HG03432 (cell line): ENCODE results near the gene CCNB1IP1.
"Not testable (repeated sequence)": the region's sequence is repeated elsewhere in the genome, so short reads cannot be mapped to it uniquely, and the experiment has no call there.

ENCODE experiments used
- ATAC-seq: cut with Tn5 transposase; IDR thresholded peaks from one replicate; pipeline ENCODE4 v1.9.1; 2021; ENCODE audit warnings: mild to moderate bottlenecking, moderate library complexity; ENCODE audit not compliant: unreplicated experiment

Gene CCNB1IP1

DNA sequence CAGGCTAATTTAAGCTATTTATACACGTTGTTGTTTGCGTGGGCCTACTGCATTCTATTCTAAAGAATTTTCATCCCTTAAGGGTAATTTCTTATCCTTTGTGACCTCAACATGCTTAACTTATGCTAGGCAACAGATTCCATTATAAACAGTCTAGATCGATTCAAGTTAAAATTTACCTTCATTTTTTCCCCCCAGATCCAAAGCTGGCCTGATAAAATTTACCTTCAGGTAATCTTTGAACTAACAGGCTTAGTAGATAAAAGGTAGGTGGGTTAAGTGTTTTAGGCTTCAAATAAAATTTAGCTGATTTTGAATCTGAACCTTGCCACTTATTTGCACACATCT is 389 bp upstream of the CCNB1IP1 start:
- ATAC-seq = no peak

GRCh38 chr14:20332431-20332787 is 670 bp downstream of the CCNB1IP1 start:
- no peak for ATAC-seq

- ATAC-seq = no peak
Measured at GRCh38 chr14:20331053-20331613, 1.9 kb downstream of the CCNB1IP1 start.

- ATAC-seq = no peak
Measured at GRCh38 chr14:20329355-20329754, 3.7 kb downstream of the CCNB1IP1 start.

GRCh38 chr14:20328705-20329104 is 4.4 kb downstream of the CCNB1IP1 start:
- ATAC-seq = no peak

- ATAC-seq = peak; percentile 65
Measured at GRCh38 chr14:20327005-20327869, 5.8 kb downstream of the CCNB1IP1 start.

DNA sequence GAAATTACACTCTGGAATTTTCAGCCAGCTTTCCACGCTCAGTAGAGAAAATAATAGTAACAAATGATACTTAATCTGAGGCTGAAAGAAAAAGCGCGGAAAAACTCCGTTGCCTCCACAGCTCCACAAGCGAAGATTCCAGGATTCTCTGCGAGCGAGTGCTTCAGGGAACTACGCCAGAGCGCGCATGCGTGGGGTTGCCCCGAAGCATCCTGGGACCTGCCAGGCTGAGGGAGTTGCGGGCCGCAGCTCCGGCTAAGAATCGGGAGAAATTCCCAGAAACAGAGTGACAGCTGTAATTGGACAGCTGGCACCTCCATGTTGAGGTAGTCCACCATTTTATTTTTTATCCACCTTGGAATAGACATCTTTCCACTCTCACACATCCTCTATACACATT is 15.4 kb downstream of the CCNB1IP1 start:
- no peak for ATAC-seq

GRCh38 chr14:20314026-20314425 is 19.1 kb downstream of the CCNB1IP1 start:
- ATAC-seq = no peak

GRCh38 chr14:20306079-20306423 is 27.0 kb downstream of the CCNB1IP1 start:
- ATAC-seq = no peak

DNA sequence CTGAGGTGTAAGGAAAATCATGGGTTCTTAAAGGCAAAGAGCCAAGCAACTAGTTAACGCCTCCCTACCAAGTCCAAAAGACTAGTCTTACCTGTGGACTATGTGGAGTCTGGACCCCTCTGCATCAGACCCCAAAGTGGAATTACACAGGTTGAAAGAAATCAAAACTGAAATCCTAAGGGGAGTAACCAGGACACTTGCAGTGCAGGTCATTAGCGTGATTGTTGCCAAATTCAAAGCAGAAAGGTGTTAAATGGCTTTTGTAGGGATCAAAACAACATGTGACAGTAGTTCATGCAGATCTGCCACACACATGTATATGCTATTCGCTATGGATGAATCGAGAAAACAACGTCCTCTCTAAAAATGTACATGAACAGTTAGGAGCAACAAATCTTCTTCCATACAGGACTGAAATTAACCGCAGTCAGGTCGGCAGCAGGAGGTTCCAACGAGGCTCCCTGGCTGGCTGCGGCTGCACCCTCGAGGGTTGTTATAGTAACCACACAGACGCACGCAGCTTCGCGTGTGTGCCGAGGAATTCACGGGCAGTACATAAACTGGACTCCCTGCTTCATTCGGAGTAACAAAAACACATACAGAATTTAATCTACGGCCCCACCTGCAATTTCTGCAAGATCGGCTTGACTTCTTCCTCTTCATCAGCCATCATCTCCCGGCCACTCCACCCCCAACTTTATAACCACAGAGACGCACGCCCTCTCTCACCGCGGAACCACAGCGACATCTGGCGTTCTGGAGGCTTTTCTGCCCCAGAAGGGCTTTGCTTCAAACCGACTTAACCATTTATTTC is 27.6 kb downstream of the CCNB1IP1 start, which contains the start of gene TTC5:
Gene TTC5 (minus strand): TSS at position 687 of the 814 bp plus-strand sequence. CDS start 14 bp downstream, at position 673.
- ATAC-seq = peak; percentile 98

GRCh38 chr14:20302042-20302755 is 30.9 kb downstream of the CCNB1IP1 start:
- peak; percentile 25 for ATAC-seq

GRCh38 chr14:20295067-20295466 is 38.0 kb downstream of the CCNB1IP1 start:
- peak; percentile 97 for ATAC-seq

- ATAC-seq = no peak
Measured at GRCh38 chr14:20294636-20295035, 38.4 kb downstream of the CCNB1IP1 start.

GRCh38 chr14:20281998-20282397 is 51.1 kb downstream of the CCNB1IP1 start:
- ATAC-seq = not testable (repeated sequence)

- not testable (repeated sequence) for ATAC-seq
Measured at GRCh38 chr14:20280265-20280664, 52.8 kb downstream of the CCNB1IP1 start.

- ATAC-seq = no peak
Measured at GRCh38 chr14:20278414-20278813, 54.7 kb downstream of the CCNB1IP1 start.

- no peak for ATAC-seq
Measured at GRCh38 chr14:20277409-20277808, 55.7 kb downstream of the CCNB1IP1 start.

- no peak for ATAC-seq
Measured at GRCh38 chr14:20274062-20274461, 59.0 kb downstream of the CCNB1IP1 start.

DNA sequence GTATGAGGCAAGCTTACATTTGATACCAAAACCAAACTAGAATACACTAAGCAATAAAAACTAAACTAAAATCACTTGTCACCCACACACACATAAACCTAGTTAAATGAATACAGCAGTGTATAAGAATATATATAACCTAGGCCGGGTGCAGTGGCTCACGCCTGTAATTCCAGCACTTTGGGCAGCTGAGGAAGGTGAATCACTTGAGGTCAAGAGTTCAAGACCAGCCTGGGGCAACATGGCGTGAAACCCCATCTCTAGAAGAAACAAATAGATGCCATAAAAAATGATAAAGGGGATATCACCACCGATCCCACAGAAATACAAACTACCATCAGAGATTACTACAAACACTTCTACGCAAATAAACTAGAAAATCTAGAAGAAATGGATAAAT is 68.7 kb downstream of the CCNB1IP1 start:
- not testable (repeated sequence) for ATAC-seq

DNA sequence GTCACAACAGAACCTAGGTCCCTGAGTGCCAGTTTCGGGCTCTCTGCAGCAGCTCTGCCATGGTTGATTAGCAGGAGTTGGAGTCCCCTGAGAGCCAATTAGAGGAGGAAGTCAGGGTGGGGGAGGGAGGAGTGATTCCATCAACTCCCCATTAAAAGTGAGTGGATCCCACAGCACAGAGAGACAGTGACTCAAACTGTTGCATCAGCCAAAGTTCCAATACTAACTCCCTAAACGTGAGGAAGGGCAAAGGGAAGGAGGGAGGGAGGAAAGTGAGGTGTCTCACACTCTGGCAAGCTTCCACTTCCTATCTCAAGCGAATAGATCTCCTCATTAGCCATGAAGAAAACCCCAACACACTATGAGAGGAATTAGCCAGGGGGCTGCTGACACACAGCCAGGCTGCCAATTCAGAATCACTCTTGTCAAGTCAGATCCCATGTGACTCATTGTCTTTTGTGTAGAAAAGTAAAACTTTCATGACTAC is 70.4 kb downstream of the CCNB1IP1 start:
- ATAC-seq = no peak
